ENCODE measurements around the gene OSBPL8.

Gene OSBPL8

GRCh38 chr12:76311796-76312195, 247.8 kb downstream of the OSBPL8 start:
- no peak for DNase-seq (ENCODE audit: low spot score)
- in situ Hi-C loops (cut with MboI; ENCODE audit: low sequenced_read_pairs, unreplicated experiment), result no loop called here
- TF ChIP-seq CTCF (IDR thresholded peaks at IDR 0.05; ENCODE audit: borderline replicate concordance, control extremely low read depth, extremely low read depth, insufficient read depth, missing control alignments), result no peak

GRCh38 chr12:76310110-76310509, 249.5 kb downstream of the OSBPL8 start:
- no peak for TF ChIP-seq CTCF (IDR thresholded peaks at IDR 0.05; ENCODE audit: borderline replicate concordance, control extremely low read depth, extremely low read depth, insufficient read depth, missing control alignments)
- DNase-seq (ENCODE audit: low spot score), result no peak
- in situ Hi-C loops (cut with MboI; ENCODE audit: low sequenced_read_pairs, unreplicated experiment), result no loop called here

GRCh38 chr12:76308866-76309265, 250.7 kb downstream of the OSBPL8 start:
- no peak for TF ChIP-seq CTCF (IDR thresholded peaks at IDR 0.05; ENCODE audit: borderline replicate concordance, control extremely low read depth, extremely low read depth, insufficient read depth, missing control alignments)
- DNase-seq (ENCODE audit: low spot score), result no peak
- in situ Hi-C loops (cut with MboI; ENCODE audit: low sequenced_read_pairs, unreplicated experiment), result no loop called here

GRCh38 chr12:76307083-76307482, 252.5 kb downstream of the OSBPL8 start:
- in situ Hi-C loops (cut with MboI; ENCODE audit: low sequenced_read_pairs, unreplicated experiment), result no loop called here
- DNase-seq (ENCODE audit: low spot score), result no peak
- TF ChIP-seq CTCF (IDR thresholded peaks at IDR 0.05; ENCODE audit: borderline replicate concordance, control extremely low read depth, extremely low read depth, insufficient read depth, missing control alignments), result no peak

- no peak for DNase-seq (ENCODE audit: low spot score)
- in situ Hi-C loops (cut with MboI; ENCODE audit: low sequenced_read_pairs, unreplicated experiment), result no loop called here
- TF ChIP-seq CTCF (IDR thresholded peaks at IDR 0.05; ENCODE audit: borderline replicate concordance, control extremely low read depth, extremely low read depth, insufficient read depth, missing control alignments), result no peak
Measured at GRCh38 chr12:76303989-76304460, 255.5 kb downstream of the OSBPL8 start.

- no peak for DNase-seq (ENCODE audit: low spot score)
- TF ChIP-seq CTCF (IDR thresholded peaks at IDR 0.05; ENCODE audit: borderline replicate concordance, control extremely low read depth, extremely low read depth, insufficient read depth, missing control alignments), result no peak
- in situ Hi-C loops (cut with MboI; ENCODE audit: low sequenced_read_pairs, unreplicated experiment), result no loop called here
Measured at GRCh38 chr12:76303365-76303764, 256.2 kb downstream of the OSBPL8 start.
